Spleen (tissue), 11 donors: ENCODE measurements around the gene ALKBH4. TPM values are rescaled to one million over a fixed set of nuclear protein-coding genes. Genes with fewer than 3 reads are reported as not detected.

Experiments
- DNase-seq: peaks from one replicate; pipeline ENCODE4 v3.0.0-alpha.2; 2020
- H3K27ac ChIP-seq, 8 donors: fragments of 200-600 bp; sonication (generic) in 7 of 8; 1 replicate in 4 of 8; 2 replicates in 4 of 8; pipeline versions ENCODE4 v1.5.0 to v1.8.0; 2016 to 2021; ENCODE audit warnings: inconsistent platforms in 4 of 8, mild to moderate bottlenecking in 4 of 8, moderate library complexity in 1 of 8
- H3K27me3 ChIP-seq, 7 donors: fragments of 200-600 bp; sonication (generic) in 6 of 7; replicated peaks in 1 of 7; 1 replicate in 4 of 7; 2 replicates in 3 of 7; pipeline versions ENCODE4 v1.5.0 to v1.8.0; 2016 to 2021; ENCODE audit warnings: inconsistent platforms in 3 of 7, mild to moderate bottlenecking in 1 of 7
- H3K36me3 ChIP-seq, 6 donors: fragments of 200-600 bp; sonication (generic) in 5 of 6; 1 replicate in 4 of 6; 2 replicates in 2 of 6; pipeline versions ENCODE4 v1.5.0 to v1.8.0; 2016 to 2021; ENCODE audit warnings: inconsistent platforms in 2 of 6
- H3K4me1 ChIP-seq, 6 donors: fragments of 200-600 bp; sonication (generic) in 5 of 6; 1 replicate in 3 of 6; 2 replicates in 3 of 6; pipeline versions ENCODE4 v1.5.0 to v1.8.0; 2016 to 2021; ENCODE audit warnings: inconsistent platforms in 3 of 6
- H3K4me3 ChIP-seq, 8 donors: fragments of 200-600 bp; sonication (generic) in 7 of 8; 1 replicate in 4 of 8; 2 replicates in 4 of 8; pipeline versions ENCODE4 v1.5.0 to v1.8.0; 2016 to 2021; ENCODE audit warnings: inconsistent platforms in 4 of 8, mild to moderate bottlenecking in 4 of 8, moderate library complexity in 2 of 8
- H3K9me3 ChIP-seq, 8 donors: fragments of 200-600 bp; sonication (generic) in 7 of 8; 1 replicate in 4 of 8; 2 replicates in 4 of 8; pipeline versions ENCODE4 v1.5.0 to v1.8.0; 2016 to 2021; ENCODE audit warnings: inconsistent platforms in 4 of 8
- CTCF ChIP-seq, 11 experiments: fragments of 200-600 bp in 7 of 11; fragments of 450-650 bp in 4 of 11; sonication (generic) in 4 of 11; IDR thresholded peaks in 8 of 11; conservative IDR thresholded peaks in 3 of 11; 1 replicate in 7 of 11; 2 replicates in 4 of 11; pipeline versions ENCODE4 v1.4.0 to v1.8.0; 2016 to 2021; ENCODE audit warnings: antibody characterized with exemption in 11 of 11, inconsistent platforms in 4 of 11, mild to moderate bottlenecking in 1 of 11
- POLR2A ChIP-seq, 3 donors: fragments of 450-650 bp; IDR thresholded peaks; one replicate each; pipeline ENCODE4 v1.5.1; 2017; ENCODE audit warnings: antibody characterized with exemption in 3 of 3, mild to moderate bottlenecking in 1 of 3
- POLR2AphosphoS5 ChIP-seq, 3 donors: sonication (generic); formaldehyde crosslinking; IDR thresholded peaks; one replicate each; pipeline ENCODE4 v1.5.1; 2017; ENCODE audit warnings: antibody characterized with exemption in 3 of 3
- WGBS, 5 donors: extraction: QIAGEN DNeasy Blood & Tissue Kit in 3 of 5; methylation state at CpG; one replicate each; pipeline versions ENCODE4 v1.1.5 to v1.1.7; 2013 to 2018; 5-methylcytosine and 5-hydroxymethylcytosine counted together
- intact Hi-C: fragments of 100-400 bp; cut with DNase I; formaldehyde crosslinking; loops from one replicate; pipeline ENCODE4 v1.15.0; 2023; ENCODE audit warnings: low total_unique reads
- polyA plus RNA-seq, 3 donors: library from polyadenylated mRNA; stranded (reverse); fragments of 200-250 nt; gene quantifications; one replicate each; pipeline ENCODE4 v1.2.1, GENCODE V29; 2013
- total RNA-seq, 7 donors: library from RNA; depleted of rRNA in 3 of 7; stranded (reverse); fragments of >200 nt in 3 of 7; fragmentation: NEBNext Ultra II Directional in 4 of 7; extraction: Animal tissue kit (Norgen Biotek cat#: 25700) in 4 of 7; gene quantifications; one replicate each; pipeline versions ENCODE4 v1.1.0 to v1.2.1, GENCODE V29; 2016 to 2021
- donor health status: healthy with polysubstance abuse.
- donor health status: DM: no; HTN: no; CAD: no; lungs with moderate emphysema.
- donor health status: DM: no; HTN: no; CAD: no.
- donor health status: Bipolar disorder and iron deficiency.
- donor health status: healthy.
- donor health status: DM: no; HTN: no; CAD: no.
- donor health status: DM: yes; HTN: yes; CAD: no.

The ALKBH4 gene
- total and polyA plus RNA-seq, 10 donors, result 9.0 to 15.1 (median 10.6) TPM

GRCh38 chr7:102427019-102427405, 37.7 kb downstream of the ALKBH4 start:
- Histone ChIP-seq H3K27ac (peak overlapping the region; percentile 91 to 99 (median 98)), H3K36me3 (peaks cover 0 to 51% (median 6%) of the 10 kb centered on the region in 6 donors), H3K27me3 (no peaks in the 10 kb centered on the region), H3K9me3 (no peaks in the 10 kb centered on the region), H3K4me1 (peaks cover 45 to 100% (median 84%) of the 10 kb centered on the region in 6 donors), H3K4me3 (peak overlapping the region in 2 of 8 donors; percentile 19 to 63)
- no peak for TF ChIP-seq CTCF (IDR thresholded peaks at IDR 0.05 in 8 of 11, conservative IDR thresholded peaks at IDR 0.05 in 3 of 11)
- TF ChIP-seq POLR2AphosphoS5 (IDR thresholded peaks at IDR 0.05), result no peak
- 58 to 78% (median 60%) methylated on average over 4 to 5 of the region's 5 CpGs for WGBS, 5 donors
- intact Hi-C loops, result no loop called here
- DNase-seq, result no peak

DNA sequence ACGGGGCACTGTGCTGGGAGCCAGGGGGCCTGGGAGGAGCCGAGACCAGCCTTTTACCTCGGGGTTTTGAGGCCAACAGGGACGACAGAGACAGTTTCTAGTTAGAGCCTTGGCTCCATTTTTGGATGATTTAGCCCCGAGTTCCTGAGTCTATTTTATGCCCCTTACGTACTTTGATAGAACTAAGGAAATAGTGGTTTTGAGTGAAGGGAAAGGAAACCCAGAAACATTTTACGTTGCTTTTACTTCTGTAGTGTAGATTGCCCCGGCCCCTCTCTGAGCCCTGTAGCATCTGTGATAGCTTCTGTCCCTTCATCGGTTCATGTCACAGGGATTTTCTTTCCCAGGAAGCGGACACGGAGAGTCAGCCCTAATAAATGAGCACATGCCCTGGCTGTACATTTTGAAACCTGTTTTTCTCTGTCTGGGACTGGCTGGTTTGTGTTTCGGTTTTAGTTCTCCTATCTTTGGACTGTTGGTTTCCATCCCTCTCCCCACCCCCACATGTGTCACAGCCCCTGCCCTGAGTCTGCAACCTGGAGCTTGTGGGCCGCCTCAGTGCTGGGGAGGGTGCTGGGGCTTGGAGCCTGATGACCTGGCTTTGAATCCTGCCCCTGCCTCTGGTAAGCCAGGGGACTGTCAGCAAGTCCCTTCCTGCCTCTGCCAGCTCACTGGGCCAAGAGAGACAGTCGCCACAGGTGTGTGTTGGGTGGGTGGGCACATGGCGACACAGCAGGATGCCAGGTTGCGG, 38.2 kb downstream of the ALKBH4 start:
- Histone ChIP-seq H3K9me3 (no peaks in the 10 kb centered on the region), H3K27ac (peak overlapping the region; percentile 91 to 99 (median 98)), H3K4me1 (peaks cover 40 to 100% (median 83%) of the 10 kb centered on the region in 6 donors), H3K36me3 (peaks cover 0 to 57% (median 7%) of the 10 kb centered on the region in 6 donors), H3K27me3 (no peaks in the 10 kb centered on the region), H3K4me3 (peak overlapping the region in 5 of 8 donors; percentile 12 to 63 (median 19))
- intact Hi-C loops, result no loop called here
- WGBS, 5 donors, result 26 to 38% (median 31%) methylated on average over 13 to 16 of the region's 16 CpGs
- peak; percentile 73 to 78 (median 75) for TF ChIP-seq POLR2AphosphoS5 (IDR thresholded peaks at IDR 0.05)
- no peak for TF ChIP-seq CTCF (IDR thresholded peaks at IDR 0.05 in 8 of 11, conservative IDR thresholded peaks at IDR 0.05 in 3 of 11)
- peak; percentile 94 for DNase-seq

DNA sequence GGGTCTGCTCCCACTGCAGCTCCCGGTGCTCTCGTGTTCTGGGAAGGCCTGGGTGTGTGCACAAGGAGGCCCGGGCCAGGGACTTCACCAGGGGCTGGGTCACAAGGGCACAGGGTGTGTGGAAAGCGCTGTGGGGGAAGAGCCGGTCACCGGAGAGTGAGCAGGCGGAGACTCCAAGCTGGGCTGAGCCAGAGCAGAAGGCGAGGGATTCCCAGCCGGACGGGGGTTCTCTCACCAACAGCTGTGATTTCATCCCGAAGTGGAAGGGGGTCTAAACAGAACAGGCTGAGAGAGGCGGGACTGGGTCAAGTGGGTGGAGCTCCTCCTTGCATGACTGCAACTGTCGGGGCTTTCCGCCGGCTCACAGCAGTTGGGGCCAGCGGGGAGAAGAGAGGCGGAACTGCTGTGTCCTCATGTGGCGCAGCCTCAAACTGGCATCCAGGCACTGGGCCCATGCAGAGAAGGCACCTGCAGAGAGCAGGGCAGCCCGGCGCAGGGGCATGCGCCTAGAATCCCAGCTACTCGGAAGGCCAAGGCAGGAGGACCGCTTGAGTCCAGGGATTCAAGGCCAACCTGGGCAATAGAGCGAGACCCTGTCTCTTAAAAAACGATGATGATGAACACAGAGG, 38.9 kb downstream of the ALKBH4 start:
- 22 to 42% (median 34%) methylated on average over 20 to 25 of the region's 25 CpGs for WGBS, 5 donors

More for the DNA sequence above, 38.9 kb downstream of the ALKBH4 start:
- TF ChIP-seq POLR2A (IDR thresholded peaks at IDR 0.05), result peak; percentile 30 to 75 (median 58)
- no peak for TF ChIP-seq CTCF (IDR thresholded peaks at IDR 0.05 in 8 of 11, conservative IDR thresholded peaks at IDR 0.05 in 3 of 11)
- TF ChIP-seq POLR2AphosphoS5 (IDR thresholded peaks at IDR 0.05), result peak; percentile 93 to 96 (median 95)
- peak overlapping the region in 5 of 8 donors; percentile 12 to 63 (median 19) for H3K4me3 ChIP-seq
- peak; percentile 98 for DNase-seq
- H3K27ac ChIP-seq, result peak overlapping the region; percentile 91 to 99 (median 98)
- H3K9me3 ChIP-seq, result no peaks in the 10 kb centered on the region
- peaks cover 0 to 64% (median 7%) of the 10 kb centered on the region in 6 donors for H3K36me3 ChIP-seq
- peaks cover 39 to 100% (median 83%) of the 10 kb centered on the region in 6 donors for H3K4me1 ChIP-seq
- no peaks in the 10 kb centered on the region for H3K27me3 ChIP-seq
- intact Hi-C loops, result no loop called here
